Body of pancreas (tissue), 4 donors: ENCODE data around the gene TMEM260. TPM values are rescaled to one million over a fixed set of nuclear protein-coding genes. Genes with fewer than 3 reads are reported as not detected.

Experiments used
- ATAC-seq: fragments of 150-250 bp; one replicate; pipeline ENCODE4 v1.9.1; 2016
- DNase-seq, 4 donors: peaks; one replicate each; pipeline ENCODE4 v3.0.0-alpha.2; 2019
- H3K27ac ChIP-seq, 4 donors: fragments of 200-600 bp; sonication (generic); 1 replicate in 3 of 4; 2 replicates in 1 of 4; pipeline versions ENCODE4 v1.5.1 to v1.6.1; 2016 to 2019; ENCODE audit warnings: mild to moderate bottlenecking in 1 of 4, mixed read lengths in 1 of 4, moderate library complexity in 1 of 4
- H3K27me3 ChIP-seq, 2 donors: fragments of 200-600 bp; sonication (generic); one replicate each; pipeline ENCODE4 v1.6.0; 2016; ENCODE audit warnings: mild to moderate bottlenecking in 1 of 2
- H3K36me3 ChIP-seq, 2 donors: fragments of 200-600 bp; sonication (generic); replicated peaks in 1 of 2; 2 replicates each; pipeline ENCODE4 v1.5.1; 2016; ENCODE audit warnings: low read depth in 2 of 2; ENCODE audit not compliant: insufficient read depth in 1 of 2
- H3K4me1 ChIP-seq: fragments of 200-600 bp; sonication (generic); one replicate; pipeline ENCODE4 v1.6.0; 2016
- H3K4me3 ChIP-seq, 2 donors: fragments of 200-600 bp; sonication (generic); 1 replicate in 1 of 2; 2 replicates in 1 of 2; pipeline ENCODE4 v1.5.1; 2016 to 2019
- H3K9me3 ChIP-seq, 3 donors: fragments of 200-600 bp; sonication (generic); 1 replicate in 2 of 3; 2 replicates in 1 of 3; pipeline ENCODE4 v1.5.1; 2016
- POLR2A ChIP-seq, 3 donors: fragments of 450-650 bp; IDR thresholded peaks; one replicate each; pipeline ENCODE4 v1.6.1; 2016; ENCODE audit warnings: antibody characterized with exemption in 3 of 3, mild to moderate bottlenecking in 2 of 3
- WGBS, 2 donors: methylation state at CpG; one replicate each; pipeline ENCODE4 v1.1.5; 2017; 5-methylcytosine and 5-hydroxymethylcytosine counted together
- intact Hi-C: fragments of 100-400 bp; cut with DNase I; formaldehyde crosslinking; loops from one replicate; pipeline ENCODE4 v1.15.1; 2023
- total RNA-seq, 2 donors: library from RNA; depleted of rRNA; stranded (reverse); fragments of >200 nt; gene quantifications; one replicate each; pipeline ENCODE4 v1.1.0, GENCODE V29; 2016
- TF ChIP-seq, protein P1 (sequence below), 7 experiments: fragments of 450-650 bp in 4 of 7; fragments of 200-600 bp in 3 of 7; sonication (generic) in 3 of 7; IDR thresholded peaks; one replicate each; pipeline ENCODE4 v1.5.1; 2016 to 2019; ENCODE audit warnings: antibody characterized with exemption in 7 of 7

The TMEM260 gene
- total RNA-seq = 10 to 100 TPM; 15.8 to 18.4 TPM

DNA sequence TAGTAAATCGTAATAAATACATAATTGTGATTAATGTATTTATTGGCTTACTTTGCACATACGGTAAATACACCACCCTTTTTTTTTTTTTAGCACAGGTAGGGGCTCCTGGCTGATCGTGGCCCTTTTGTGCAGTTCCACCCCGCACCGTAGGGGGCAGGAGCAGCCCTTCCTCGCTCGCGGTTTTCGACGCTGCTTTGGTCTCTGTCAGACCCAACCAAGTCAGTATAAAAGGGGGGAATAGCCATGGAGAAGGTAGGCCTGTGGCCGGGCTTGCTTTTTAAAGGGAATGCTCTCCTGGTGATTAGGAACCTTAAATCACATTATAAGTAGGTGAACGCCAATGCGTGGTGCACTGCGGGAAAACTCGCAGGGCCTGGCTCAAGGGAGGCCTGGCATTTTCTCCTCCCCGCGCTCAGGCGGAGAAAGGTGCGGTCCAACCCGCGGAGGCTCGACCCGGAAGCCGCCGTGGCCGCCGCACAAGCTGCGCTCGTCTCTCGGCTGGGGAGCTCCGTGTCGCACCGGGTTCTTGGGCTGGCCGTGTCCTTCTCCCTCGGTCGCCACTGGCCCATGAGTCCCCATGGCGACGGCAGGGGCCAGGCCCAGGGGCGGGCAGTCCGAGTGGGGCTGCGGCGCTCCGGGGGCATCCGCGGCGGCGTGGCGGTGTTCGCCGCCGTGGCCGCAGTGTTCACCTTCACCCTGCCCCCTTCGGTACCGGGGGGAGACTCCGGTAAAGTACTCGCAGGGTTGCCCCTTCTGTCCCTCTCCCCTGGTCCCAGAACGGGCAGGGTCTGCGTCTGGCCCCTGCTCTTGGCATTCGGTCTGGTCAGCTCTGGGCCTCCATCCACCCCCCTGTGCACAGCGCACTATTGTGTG lies at the start of gene TMEM260:
TMEM260 (plus strand) TSS at position 454 of the 876 bp plus-strand sequence; CDS start at position 571, 117 bp downstream.
- intact Hi-C loops = loop anchor here (10.0 kb wide), 1 partner anchor 685 kb away; the partner anchor contains the start of genes AP5M1 and EXOC5
- 0% methylated on average over 21 to 59 of the region's 60 CpGs for WGBS, 2 donors
- DNase-seq (peak; percentile 82 to 91 (median 90)), ATAC-seq (peak; percentile 98)
- H3K9me3 ChIP-seq = no peaks in the 10 kb centered on the region
- H3K4me3 ChIP-seq = peak within 1 kb of the TSS; percentile 94 to 100
- H3K27ac ChIP-seq = peak within 1 kb of the TSS; percentile 78 to 92 (median 86)
- no peaks in the 10 kb centered on the region for H3K27me3 ChIP-seq
- TF ChIP-seq, protein P1, sequence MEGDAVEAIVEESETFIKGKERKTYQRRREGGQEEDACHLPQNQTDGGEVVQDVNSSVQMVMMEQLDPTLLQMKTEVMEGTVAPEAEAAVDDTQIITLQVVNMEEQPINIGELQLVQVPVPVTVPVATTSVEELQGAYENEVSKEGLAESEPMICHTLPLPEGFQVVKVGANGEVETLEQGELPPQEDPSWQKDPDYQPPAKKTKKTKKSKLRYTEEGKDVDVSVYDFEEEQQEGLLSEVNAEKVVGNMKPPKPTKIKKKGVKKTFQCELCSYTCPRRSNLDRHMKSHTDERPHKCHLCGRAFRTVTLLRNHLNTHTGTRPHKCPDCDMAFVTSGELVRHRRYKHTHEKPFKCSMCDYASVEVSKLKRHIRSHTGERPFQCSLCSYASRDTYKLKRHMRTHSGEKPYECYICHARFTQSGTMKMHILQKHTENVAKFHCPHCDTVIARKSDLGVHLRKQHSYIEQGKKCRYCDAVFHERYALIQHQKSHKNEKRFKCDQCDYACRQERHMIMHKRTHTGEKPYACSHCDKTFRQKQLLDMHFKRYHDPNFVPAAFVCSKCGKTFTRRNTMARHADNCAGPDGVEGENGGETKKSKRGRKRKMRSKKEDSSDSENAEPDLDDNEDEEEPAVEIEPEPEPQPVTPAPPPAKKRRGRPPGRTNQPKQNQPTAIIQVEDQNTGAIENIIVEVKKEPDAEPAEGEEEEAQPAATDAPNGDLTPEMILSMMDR (IDR thresholded peaks at IDR 0.05) = peak; percentile 83 to 95 (median 92)
- TF ChIP-seq POLR2A (IDR thresholded peaks at IDR 0.05) = peak; percentile 69 to 91 (median 87)
- H3K4me1 ChIP-seq = peaks cover 32% of the 10 kb centered on the region
- H3K36me3 ChIP-seq = no peaks in the 10 kb centered on the region

DNA sequence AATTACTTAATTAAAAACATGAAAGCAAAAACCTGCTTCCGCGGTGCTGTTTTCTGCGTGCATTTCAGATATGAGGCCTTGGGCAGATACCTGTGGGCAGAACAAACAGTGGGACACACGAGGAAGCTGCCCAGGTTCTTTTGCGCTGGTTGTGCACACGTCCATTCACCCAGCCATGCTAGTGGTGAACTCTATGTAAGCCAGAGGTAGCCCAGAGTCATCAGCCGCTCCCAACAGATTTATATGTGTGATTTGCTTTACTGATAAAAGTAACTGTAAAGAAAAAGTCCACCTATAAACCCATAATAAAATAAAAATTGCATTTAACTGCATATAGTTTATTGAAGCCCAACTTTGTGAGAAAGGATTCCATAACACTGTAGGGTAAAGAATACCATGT lies 47.1 kb upstream of the TMEM260 start:
- Histone ChIP-seq H3K4me1 (no peaks in the 10 kb centered on the region), H3K27me3 (peaks cover 0 to 3% of the 10 kb centered on the region in 2 donors), H3K9me3 (no peaks in the 10 kb centered on the region), H3K4me3 (no peak overlapping the region), H3K36me3 (no peaks in the 10 kb centered on the region), H3K27ac (no peak overlapping the region)
- WGBS, 2 donors = 78 to 84% methylated on average over 7 of the region's 7 CpGs
- DNase-seq (no peak), ATAC-seq (no peak)
- intact Hi-C loops = no loop called here
- TF ChIP-seq, protein P1 (IDR thresholded peaks at IDR 0.05) = no peak
- no peak for TF ChIP-seq POLR2A (IDR thresholded peaks at IDR 0.05)

DNA sequence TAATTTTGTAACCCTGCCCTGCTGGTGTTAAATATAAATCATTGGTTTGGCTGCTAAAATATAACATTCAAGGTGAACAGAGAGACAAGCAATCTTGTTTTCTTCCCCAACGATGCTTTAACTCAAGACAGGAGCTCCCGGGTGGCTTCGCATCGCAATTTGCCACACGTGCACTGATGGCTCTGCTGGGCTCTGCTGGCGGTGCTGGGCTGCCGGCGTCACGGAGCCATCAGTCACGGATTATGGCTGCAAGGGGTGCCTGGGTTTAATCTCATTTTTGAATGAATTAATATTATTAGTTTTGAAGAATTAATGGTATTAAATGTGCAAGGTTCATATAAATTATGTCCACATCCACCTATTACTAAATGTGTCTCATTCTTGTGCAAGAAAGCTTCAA lies 44.9 kb upstream of the TMEM260 start:
- Histone ChIP-seq H3K27ac (no peak overlapping the region), H3K4me3 (no peak overlapping the region), H3K9me3 (no peaks in the 10 kb centered on the region), H3K4me1 (no peaks in the 10 kb centered on the region), H3K36me3 (no peaks in the 10 kb centered on the region), H3K27me3 (peaks cover 0 to 3% of the 10 kb centered on the region in 2 donors)
- 80 to 86% methylated on average over 10 of the region's 10 CpGs for WGBS, 2 donors
- intact Hi-C loops = no loop called here
- DNase-seq (no peak), ATAC-seq (no peak)
- no peak for TF ChIP-seq POLR2A (IDR thresholded peaks at IDR 0.05)
- TF ChIP-seq, protein P1 (IDR thresholded peaks at IDR 0.05) = no peak

DNA sequence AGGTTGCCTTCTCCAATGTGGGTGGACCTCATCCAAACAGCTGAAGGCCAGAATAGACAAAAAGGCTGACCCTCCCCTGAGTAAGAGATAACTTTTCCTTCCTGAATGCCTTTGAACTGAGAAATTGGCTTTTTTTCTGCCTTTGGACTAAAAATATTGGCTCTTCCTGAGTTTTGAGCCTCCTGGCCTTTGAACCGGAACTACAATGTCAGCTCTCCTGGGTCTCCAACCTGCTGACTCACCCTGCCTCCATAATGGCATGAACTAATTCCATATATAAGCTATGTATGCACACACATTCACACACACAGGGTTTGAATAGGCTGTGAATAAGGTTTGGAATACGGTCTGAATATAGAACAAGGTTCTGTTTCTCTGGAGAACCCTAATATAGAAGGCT lies 39.7 kb upstream of the TMEM260 start:
- Histone ChIP-seq H3K27ac (no peak overlapping the region), H3K4me1 (no peaks in the 10 kb centered on the region), H3K27me3 (no peaks in the 10 kb centered on the region), H3K4me3 (no peak overlapping the region), H3K9me3 (no peaks in the 10 kb centered on the region), H3K36me3 (no peaks in the 10 kb centered on the region)
- WGBS, 2 donors = 87 to 90% methylated on average over 2 of the region's 2 CpGs
- intact Hi-C loops = no loop called here
- TF ChIP-seq, protein P1 (IDR thresholded peaks at IDR 0.05) = no peak
- no peak for TF ChIP-seq POLR2A (IDR thresholded peaks at IDR 0.05)
- DNase-seq (no peak), ATAC-seq (no peak)
